Activated CD4-positive, alpha-beta T cell treated with anti-CD3 and anti-CD28 coated beads, Interleukin-2, amount 10 ng/mL, durations not matched to agents 24 days and 14 days (primary cell): Measurements from ENCODE around the gene ACTR5. TPM values are rescaled to one million over a fixed set of nuclear protein-coding genes. Genes with fewer than 3 reads are reported as not detected.
"Not testable (repeated sequence)": the region's sequence is repeated elsewhere in the genome, so short reads cannot be mapped to it uniquely, and the experiment has no call there.

Source experiments
- DNase-seq: peaks from one replicate; pipeline ENCODE4 v3.0.0; 2022
- H3K27ac Mint-ChIP-seq: one replicate; pipeline ENCODE4 v1.8.0; 2022; ENCODE audit warnings: mild to moderate bottlenecking, mixed read lengths
- H3K27me3 Mint-ChIP-seq: one replicate; pipeline ENCODE4 v1.8.0; 2022; ENCODE audit warnings: mixed read lengths
- H3K36me3 Mint-ChIP-seq: one replicate; pipeline ENCODE4 v1.8.0; 2022; ENCODE audit warnings: low read depth, mild to moderate bottlenecking, mixed read lengths
- H3K4me1 Mint-ChIP-seq: one replicate; pipeline ENCODE4 v1.8.0; 2021; ENCODE audit warnings: mixed read lengths
- H3K4me3 Mint-ChIP-seq: one replicate; pipeline ENCODE4 v1.8.0; 2022; ENCODE audit warnings: mild to moderate bottlenecking, moderate library complexity, mixed read lengths
- H3K9me3 Mint-ChIP-seq: one replicate; pipeline ENCODE4 v1.8.0; 2021; ENCODE audit warnings: mixed read lengths
- intact Hi-C: fragments of 100-400 bp; cut with micrococcal nuclease; formaldehyde crosslinking; loops from one replicate; pipeline ENCODE4 v1.15.1; 2023
- total RNA-seq: library from RNA; stranded (reverse); gene quantifications from 2 replicates; pipeline ENCODE4 v1.2.3, GENCODE V29; 2022

The ACTR5 gene
- total RNA-seq, 1 donor from 2014 or later: 15.2 TPM

- Mint-ChIP-seq H3K4me3 (peak overlapping the region; percentile 31), H3K27ac (peak overlapping the region; percentile 75), H3K9me3 (no peaks in the 10 kb centered on the region), H3K4me1 (peaks cover 54% of the 10 kb centered on the region), H3K36me3 (peaks cover 59% of the 10 kb centered on the region), H3K27me3 (no peaks in the 10 kb centered on the region)
- no peak for DNase-seq
- intact Hi-C loops: no loop called here
Measured at GRCh38 chr20:38809942-38810341, 61.7 kb downstream of the ACTR5 start.

DNA sequence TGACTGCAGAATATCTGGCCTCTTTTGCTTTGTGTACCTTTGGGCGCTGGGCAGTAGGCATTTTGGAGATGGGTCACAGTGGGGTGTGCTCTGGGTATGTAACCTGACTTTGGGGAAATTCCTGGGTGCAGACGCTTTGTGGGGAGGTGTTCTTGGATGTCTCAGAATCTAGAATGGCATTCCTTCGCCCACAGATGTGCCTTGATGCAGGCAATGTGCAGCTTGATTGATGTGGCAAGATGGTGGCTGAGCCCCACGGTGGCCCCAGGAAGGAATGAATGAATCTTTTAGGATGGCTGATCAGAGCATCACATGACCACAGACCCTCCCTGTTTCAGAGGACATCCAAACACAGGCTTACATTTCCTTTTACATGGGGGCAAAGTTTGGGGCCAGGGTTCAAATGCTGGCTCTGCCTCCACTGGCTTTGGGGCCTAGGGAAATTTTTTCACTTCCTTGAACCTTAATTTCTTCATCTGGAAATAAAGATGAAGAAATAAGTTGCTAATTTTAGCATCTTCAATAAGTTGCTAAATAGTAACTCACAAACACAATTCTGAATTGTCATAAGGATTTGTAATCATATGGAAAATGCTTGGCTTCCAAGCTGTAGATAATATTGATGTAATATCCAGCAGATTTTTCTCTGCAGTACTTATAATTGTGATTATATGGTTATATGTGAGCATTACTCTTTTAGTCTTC, 62.8 kb downstream of the ACTR5 start:
- peak overlapping the region; percentile 48 for H3K4me3 Mint-ChIP-seq
- peak overlapping the region; percentile 75 for H3K27ac Mint-ChIP-seq
- peaks cover 62% of the 10 kb centered on the region for H3K4me1 Mint-ChIP-seq
- peaks cover 70% of the 10 kb centered on the region for H3K36me3 Mint-ChIP-seq
- H3K9me3 Mint-ChIP-seq: no peaks in the 10 kb centered on the region
- intact Hi-C loops: no loop called here
- DNase-seq: no peak
- H3K27me3 Mint-ChIP-seq: no peaks in the 10 kb centered on the region

DNA sequence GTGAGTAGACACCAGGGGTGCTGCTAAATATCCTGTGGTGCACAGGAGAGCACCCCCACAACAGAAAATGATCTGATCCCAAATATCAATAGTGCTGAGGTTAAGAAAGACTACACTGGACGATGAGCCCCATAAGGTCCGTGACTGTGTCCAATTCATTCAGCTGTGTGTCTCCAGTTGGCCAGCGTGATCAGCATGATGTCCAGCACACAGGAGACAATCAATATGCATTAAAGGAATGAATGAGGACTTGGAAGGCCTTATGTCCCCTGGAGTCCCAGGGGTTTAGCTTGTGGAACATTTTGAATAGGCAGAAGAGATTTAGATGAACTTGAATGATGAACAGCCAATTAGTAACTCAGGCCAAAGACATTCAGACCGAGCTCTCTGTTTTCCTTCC, 63.5 kb downstream of the ACTR5 start:
- no peaks in the 10 kb centered on the region for H3K9me3 Mint-ChIP-seq
- H3K4me1 Mint-ChIP-seq: peaks cover 69% of the 10 kb centered on the region
- H3K27ac Mint-ChIP-seq: no peak overlapping the region
- H3K27me3 Mint-ChIP-seq: no peaks in the 10 kb centered on the region
- H3K4me3 Mint-ChIP-seq: no peak overlapping the region
- intact Hi-C loops: no loop called here
- peaks cover 77% of the 10 kb centered on the region for H3K36me3 Mint-ChIP-seq
- no peak for DNase-seq

DNA sequence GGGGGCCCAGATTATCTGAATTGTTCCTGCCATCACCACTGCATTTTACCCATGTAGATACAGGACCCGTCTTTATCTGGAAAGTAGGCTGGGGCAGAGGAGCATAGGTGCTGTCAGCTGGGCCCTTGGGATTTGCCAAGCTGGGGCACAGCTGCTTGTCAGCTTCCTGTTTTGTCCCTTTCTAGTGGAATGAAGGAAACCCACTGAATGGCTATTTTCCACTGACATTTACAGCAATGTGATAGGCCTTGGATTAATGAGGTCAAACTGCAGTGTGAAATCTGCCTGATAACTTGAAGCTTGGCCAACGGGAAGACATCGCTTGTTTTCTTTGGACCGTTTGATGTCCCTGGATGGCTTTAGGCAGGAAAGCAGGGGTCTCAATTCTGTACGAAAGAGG, 63.9 kb downstream of the ACTR5 start:
- peaks cover 78% of the 10 kb centered on the region for H3K36me3 Mint-ChIP-seq
- peaks cover 73% of the 10 kb centered on the region for H3K4me1 Mint-ChIP-seq
- H3K4me3 Mint-ChIP-seq: no peak overlapping the region
- intact Hi-C loops: no loop called here
- H3K27me3 Mint-ChIP-seq: no peaks in the 10 kb centered on the region
- no peak for DNase-seq
- no peak overlapping the region for H3K27ac Mint-ChIP-seq
- H3K9me3 Mint-ChIP-seq: no peaks in the 10 kb centered on the region

DNA sequence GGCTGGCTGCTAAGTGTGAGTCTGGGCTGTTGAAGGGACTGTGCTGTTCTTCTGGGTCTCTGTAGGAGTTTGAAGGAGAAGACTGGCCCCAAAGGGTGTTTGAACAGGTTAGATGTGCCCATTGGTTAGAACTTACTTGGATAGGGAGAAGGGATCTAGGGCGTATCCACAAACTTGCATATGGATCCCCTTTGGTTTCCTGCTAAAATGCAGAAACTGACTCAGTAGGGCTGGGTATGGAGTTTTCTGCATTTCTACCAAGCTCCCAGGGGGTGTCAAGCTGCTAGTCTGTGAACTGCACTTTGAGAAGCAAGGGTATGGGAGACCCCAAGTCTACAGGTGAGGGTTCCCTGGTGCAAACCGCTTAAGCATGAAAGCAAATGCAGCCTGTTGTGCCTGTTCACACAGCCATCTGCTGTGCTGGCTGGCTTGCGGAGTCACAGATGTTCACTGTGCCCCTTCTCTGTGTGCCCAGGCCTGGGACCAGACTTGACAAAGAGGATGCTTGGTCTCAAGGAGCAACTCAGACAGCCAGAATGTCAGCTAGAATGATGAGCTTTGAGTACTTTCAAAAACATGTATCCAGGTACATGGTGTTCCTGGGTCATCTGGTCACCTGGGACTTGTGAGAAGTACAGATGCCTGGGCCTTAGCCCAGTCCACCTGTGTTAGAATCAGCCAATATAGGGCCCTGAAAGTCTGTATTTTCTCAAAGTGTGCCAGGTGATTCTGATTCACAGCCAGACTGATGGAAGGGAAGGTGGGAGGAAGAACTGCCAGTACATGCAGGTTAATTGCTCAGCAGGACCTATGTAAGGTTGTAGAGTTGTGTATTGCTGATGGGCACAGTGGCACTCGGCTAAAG, 64.7 kb downstream of the ACTR5 start:
- no peak for DNase-seq
- H3K27me3 Mint-ChIP-seq: no peaks in the 10 kb centered on the region
- H3K9me3 Mint-ChIP-seq: no peaks in the 10 kb centered on the region
- peaks cover 72% of the 10 kb centered on the region for H3K4me1 Mint-ChIP-seq
- no peak overlapping the region for H3K4me3 Mint-ChIP-seq
- peak overlapping the region; percentile 76 for H3K27ac Mint-ChIP-seq
- H3K36me3 Mint-ChIP-seq: peaks cover 76% of the 10 kb centered on the region
- intact Hi-C loops: no loop called here

GRCh38 chr20:38813574-38813962, 65.3 kb downstream of the ACTR5 start:
- H3K27ac Mint-ChIP-seq, H3K9me3 Mint-ChIP-seq, H3K4me3 Mint-ChIP-seq, DNase-seq, intact Hi-C loops, H3K27me3 Mint-ChIP-seq: not testable (repeated sequence)
- Mint-ChIP-seq H3K36me3 (peaks cover 76% of the 10 kb centered on the region), H3K4me1 (peaks cover 74% of the 10 kb centered on the region)

- Mint-ChIP-seq H3K27ac (peak overlapping the region; percentile 58), H3K4me3 (no peak overlapping the region), H3K27me3 (no peaks in the 10 kb centered on the region), H3K9me3 (no peaks in the 10 kb centered on the region), H3K4me1 (peaks cover 65% of the 10 kb centered on the region), H3K36me3 (peaks cover 71% of the 10 kb centered on the region)
- no peak for DNase-seq
- intact Hi-C loops: no loop called here
Measured at GRCh38 chr20:38815446-38815845, 67.2 kb downstream of the ACTR5 start.

GRCh38 chr20:38818113-38819065, 70.1 kb downstream of the ACTR5 start:
- intact Hi-C loops: no loop called here
- DNase-seq: no peak
- Mint-ChIP-seq H3K27ac (peak overlapping the region; percentile 72), H3K4me1 (peaks cover 63% of the 10 kb centered on the region), H3K4me3 (no peak overlapping the region), H3K27me3 (no peaks in the 10 kb centered on the region), H3K9me3 (no peaks in the 10 kb centered on the region), H3K36me3 (peaks cover 73% of the 10 kb centered on the region)

Other genes starting within 250 kb of the ACTR5 start
- not detected in 2 replicates for gene ADIG, start 167.3 kb upstream of the ACTR5 start, total RNA-seq
- not detected in 2 replicates for gene ARHGAP40, start 146.7 kb upstream of the ACTR5 start, total RNA-seq
- gene SLC32A1, start 24.0 kb upstream of the ACTR5 start, total RNA-seq: not detected in 2 replicates
- 133 TPM in 2 replicates for gene PPP1R16B, start 57.2 kb downstream of the ACTR5 start, total RNA-seq
- gene FAM83D, start 178.0 kb downstream of the ACTR5 start, total RNA-seq: 12.9 and 13.7 TPM in 2 replicates
- 15.9 and 18.3 TPM in 2 replicates for gene DHX35, start 213.9 kb downstream of the ACTR5 start, total RNA-seq